GM21786 (cell line): ENCODE results near the gene WDFY1.

Source experiments
- ATAC-seq: cut with Tn5 transposase; IDR thresholded peaks from one replicate; pipeline ENCODE4 v1.9.1; 2021; ENCODE audit not compliant: unreplicated experiment

Gene WDFY1

DNA sequence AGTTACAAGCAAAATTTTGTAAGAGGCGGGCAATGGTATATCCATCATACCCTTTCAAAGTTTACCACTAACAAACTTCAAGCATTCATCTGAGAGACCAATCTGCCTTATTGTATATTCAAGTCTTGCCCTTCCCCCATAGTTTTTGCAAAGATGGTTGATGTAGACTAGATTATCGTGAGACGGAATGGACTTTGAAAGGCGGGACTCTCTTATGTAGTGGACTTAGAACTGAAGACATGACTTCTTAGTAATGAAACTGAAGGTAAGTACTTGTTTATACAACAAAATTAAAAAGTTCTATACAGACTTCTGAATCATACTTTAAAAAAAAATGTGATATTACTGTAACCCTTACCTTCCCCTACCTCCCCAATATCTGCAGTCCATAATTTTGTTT is 118.1 kb downstream of the WDFY1 start:
- ATAC-seq, result no peak
